ENCODE measurements around the gene UBXN2A. TPM values are rescaled to one million over a fixed set of nuclear protein-coding genes. Genes with fewer than 3 reads are reported as not detected.

UBXN2A gene
- total RNA-seq, 1 experiment from 2014 or later = 19.7 TPM

DNA sequence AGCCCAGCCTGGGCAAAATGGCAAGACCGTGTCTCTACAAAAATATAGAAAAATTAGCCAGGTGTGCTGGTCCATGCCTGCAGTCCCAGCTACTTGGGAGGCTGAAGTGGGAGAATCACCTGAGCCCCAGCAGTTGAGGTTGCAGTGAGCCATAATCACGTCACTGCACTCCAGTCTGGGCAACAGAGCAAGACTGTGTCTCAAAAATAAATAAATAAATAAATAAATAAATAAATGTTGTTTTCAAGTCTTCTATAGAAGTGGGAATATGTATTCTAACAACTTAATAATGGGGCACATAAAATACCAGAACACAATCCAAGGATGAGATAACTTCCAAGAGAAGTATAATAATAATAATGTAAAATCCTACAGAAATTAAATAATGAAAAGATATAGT, 37.2 kb upstream of the UBXN2A start:
- no peaks in the 10 kb centered on the region for H3K9me3 ChIP-seq (ENCODE audit: control insufficient read depth, low read depth, low read length)
- TF ChIP-seq, protein P1, sequence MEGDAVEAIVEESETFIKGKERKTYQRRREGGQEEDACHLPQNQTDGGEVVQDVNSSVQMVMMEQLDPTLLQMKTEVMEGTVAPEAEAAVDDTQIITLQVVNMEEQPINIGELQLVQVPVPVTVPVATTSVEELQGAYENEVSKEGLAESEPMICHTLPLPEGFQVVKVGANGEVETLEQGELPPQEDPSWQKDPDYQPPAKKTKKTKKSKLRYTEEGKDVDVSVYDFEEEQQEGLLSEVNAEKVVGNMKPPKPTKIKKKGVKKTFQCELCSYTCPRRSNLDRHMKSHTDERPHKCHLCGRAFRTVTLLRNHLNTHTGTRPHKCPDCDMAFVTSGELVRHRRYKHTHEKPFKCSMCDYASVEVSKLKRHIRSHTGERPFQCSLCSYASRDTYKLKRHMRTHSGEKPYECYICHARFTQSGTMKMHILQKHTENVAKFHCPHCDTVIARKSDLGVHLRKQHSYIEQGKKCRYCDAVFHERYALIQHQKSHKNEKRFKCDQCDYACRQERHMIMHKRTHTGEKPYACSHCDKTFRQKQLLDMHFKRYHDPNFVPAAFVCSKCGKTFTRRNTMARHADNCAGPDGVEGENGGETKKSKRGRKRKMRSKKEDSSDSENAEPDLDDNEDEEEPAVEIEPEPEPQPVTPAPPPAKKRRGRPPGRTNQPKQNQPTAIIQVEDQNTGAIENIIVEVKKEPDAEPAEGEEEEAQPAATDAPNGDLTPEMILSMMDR (conservative IDR thresholded peaks at IDR 0.05) = no peak
- no peak overlapping the region for H3K4me2 ChIP-seq (ENCODE audit: insufficient read depth, insufficient read length, low read length)
- no peak overlapping the region for H3K23ac ChIP-seq (ENCODE audit: insufficient read length, low read depth, low read length)
- no peak overlapping the region for H4K8ac ChIP-seq (replicated peaks; ENCODE audit: insufficient read length, low read depth, low read length)
- peaks cover 0 to 5% (median 4%) of the 10 kb centered on the region in 3 experiments; a peak in 4 of 7 replicates for H3K36me3 Mint-ChIP-seq (ENCODE audit: insufficient read depth in 1 of 3, low read depth in 3 of 3)
- H2AK5ac ChIP-seq (ENCODE audit: insufficient read length, low read length) = no peak overlapping the region
- H3K4ac ChIP-seq (ENCODE audit: low read depth, low read length) = no peak overlapping the region
- peaks cover 9 to 10% of the 10 kb centered on the region in 2 experiments; a peak in 2 of 4 replicates for H3K4me1 Mint-ChIP-seq
- H3K27ac ChIP-seq (ENCODE audit: insufficient read length, low read depth, low read length) = no peak overlapping the region
- no peaks in the 10 kb centered on the region for H3K27me3 ChIP-seq (ENCODE audit: insufficient read depth, low read length)
- H4K91ac ChIP-seq (ENCODE audit: insufficient read length, low read depth, low read length) = no peak overlapping the region
- no peak overlapping the region for H4K5ac ChIP-seq (ENCODE audit: insufficient read length, low read depth, low read length)
- H2BK5ac ChIP-seq (ENCODE audit: insufficient read length, low read length) = no peak overlapping the region
- H2BK12ac ChIP-seq (ENCODE audit: insufficient read length, low read depth, low read length) = no peak overlapping the region
- WGBS (ENCODE audit: extremely low coverage, insufficient read length, low lambda C conversion rate) = no CpG with 5 or more reads among the region's 2 CpGs
- no peak overlapping the region for H2BK120ac ChIP-seq (ENCODE audit: low read depth, low read length, poor library complexity, severe bottlenecking)
- H3K14ac ChIP-seq (ENCODE audit: insufficient read depth, low read length) = no peak overlapping the region
- no peaks in the 10 kb centered on the region for H4K20me1 ChIP-seq (ENCODE audit: control insufficient read depth, insufficient read depth, insufficient read length)
- no peak overlapping the region for H3K18ac ChIP-seq (ENCODE audit: insufficient read length, low read depth, low read length)
- no peak overlapping the region for H3K9ac ChIP-seq (ENCODE audit: extremely low read depth, insufficient read length, low read length)
- no peak overlapping the region for H2BK15ac ChIP-seq (ENCODE audit: low read depth, low read length)
- H3K23me2 ChIP-seq (ENCODE audit: insufficient read length, low read depth, low read length, poor library complexity, severe bottlenecking) = no peaks in the 10 kb centered on the region
- no peak overlapping the region for H3K56ac ChIP-seq (ENCODE audit: insufficient read length, low read depth, low read length)
- no peak for DNase-seq
- no peaks in the 10 kb centered on the region; the same call in 1 of the 2 replicates for H3K79me2 ChIP-seq (ENCODE audit: insufficient read depth, low read length)
- no peak overlapping the region for H3K4me3 Mint-ChIP-seq
- no peak overlapping the region for H3K27ac Mint-ChIP-seq
- no peak overlapping the region for H2AFZ ChIP-seq (ENCODE audit: low read length)
- H3K27me3 Mint-ChIP-seq (ENCODE audit: low read depth) = no peaks in the 10 kb centered on the region
- no peak overlapping the region for H2BK20ac ChIP-seq (ENCODE audit: low read depth, low read length, poor library complexity, severe bottlenecking)
- no peaks in the 10 kb centered on the region for H3K4me1 ChIP-seq (ENCODE audit: insufficient read depth, low read length)
- H3K79me1 ChIP-seq (ENCODE audit: insufficient read depth, low read depth, low read length, poor library complexity, severe bottlenecking) = no peaks in the 10 kb centered on the region
- H3T11ph ChIP-seq (ENCODE audit: low read length) = no peak overlapping the region
- peaks cover 3 to 4% of the 10 kb centered on the region in 2 experiments; a peak in 3 of 5 replicates for H3K9me3 Mint-ChIP-seq
